Lung (tissue), 12 donors: Measurements from ENCODE around the gene LRCH1. TPM values are rescaled to one million over a fixed set of nuclear protein-coding genes. Genes with fewer than 3 reads are reported as not detected.

Experiments
- ATAC-seq: fragments of 200-7000 bp; cut with Tn5 transposase; one replicate; pipeline ENCODE4 v1.9.1; 2020; ENCODE audit warnings: moderate number of reproducible peaks; ENCODE audit not compliant: insufficient read depth, low FRiP score
- DNase-seq, 3 donors: peaks; one replicate each; pipeline ENCODE4 v3.0.0-alpha.2; 2013 to 2017
- H3K27ac ChIP-seq, 2 donors: one replicate each; pipeline ENCODE4 v1.5.1; 2013; ENCODE audit warnings: mild to moderate bottlenecking in 2 of 2, moderate library complexity in 2 of 2, control low read depth in 1 of 2, inconsistent platforms in 1 of 2, low read depth in 1 of 2, low read length in 1 of 2
- H3K27me3 ChIP-seq, 3 donors: one replicate each; pipeline ENCODE4 v1.5.1; 2013; ENCODE audit warnings: low read length in 2 of 3; ENCODE audit not compliant: control insufficient read depth in 3 of 3, insufficient read depth in 3 of 3
- H3K36me3 ChIP-seq, 4 donors: one replicate each; pipeline ENCODE4 v1.5.1; 2013; ENCODE audit warnings: low read length in 4 of 4, mild to moderate bottlenecking in 1 of 4, moderate library complexity in 1 of 4; ENCODE audit not compliant: control insufficient read depth in 4 of 4, insufficient read depth in 4 of 4
- H3K4me1 ChIP-seq, 5 donors: one replicate each; pipeline ENCODE4 v1.5.1; 2013; ENCODE audit warnings: low read length in 5 of 5, mild to moderate bottlenecking in 2 of 5, moderate library complexity in 1 of 5; ENCODE audit not compliant: control insufficient read depth in 5 of 5, insufficient read depth in 5 of 5
- H3K4me3 ChIP-seq: one replicate; pipeline ENCODE4 v1.5.1; 2013; ENCODE audit warnings: mild to moderate bottlenecking, control low read depth, moderate library complexity
- H3K9ac ChIP-seq, 2 donors: one replicate each; pipeline ENCODE4 v1.5.1; 2013; ENCODE audit warnings: low read length in 2 of 2, control low read depth in 1 of 2; ENCODE audit not compliant: insufficient read depth in 1 of 2
- H3K9me3 ChIP-seq, 4 donors: one replicate each; pipeline ENCODE4 v1.5.1; 2013; ENCODE audit warnings: low read length in 3 of 4, mild to moderate bottlenecking in 1 of 4, moderate library complexity in 1 of 4; ENCODE audit not compliant: control insufficient read depth in 4 of 4, insufficient read depth in 3 of 4
- WGBS, 2 donors: extraction: QIAGEN DNeasy Blood & Tissue Kit; methylation state at CpG; one replicate each; pipeline ENCODE4 v1.1.7; 2013; 5-methylcytosine and 5-hydroxymethylcytosine counted together
- polyA plus RNA-seq, 2 donors: library from polyadenylated mRNA; stranded (reverse); fragments of 200-250 nt; gene quantifications; one replicate each; pipeline ENCODE4 v1.2.1, GENCODE V29; 2013
- total RNA-seq, 2 donors: library from RNA; depleted of rRNA in 1 of 2; stranded (reverse); fragments of >200 nt in 1 of 2; gene quantifications; one replicate each; pipeline ENCODE4 v1.2.1, GENCODE V29; 2014 to 2021
- TF ChIP-seq, protein P1 (sequence below): IDR thresholded peaks from 2 replicates; pipeline ENCODE4 v1.5.1; 2012; ENCODE audit warnings: mild to moderate bottlenecking; ENCODE audit errors: control extremely low read depth, extremely low read depth
- donor health status: control.
- donor health status: control.
- donor health status: Bipolar disorder and iron deficiency.
- donor health status: healthy.
- donor health status: DM: yes; HTN: yes; CAD: no.

The LRCH1 gene
- total and polyA plus RNA-seq, 4 donors = 3.6 to 35.4 (median 13.2) TPM

DNA sequence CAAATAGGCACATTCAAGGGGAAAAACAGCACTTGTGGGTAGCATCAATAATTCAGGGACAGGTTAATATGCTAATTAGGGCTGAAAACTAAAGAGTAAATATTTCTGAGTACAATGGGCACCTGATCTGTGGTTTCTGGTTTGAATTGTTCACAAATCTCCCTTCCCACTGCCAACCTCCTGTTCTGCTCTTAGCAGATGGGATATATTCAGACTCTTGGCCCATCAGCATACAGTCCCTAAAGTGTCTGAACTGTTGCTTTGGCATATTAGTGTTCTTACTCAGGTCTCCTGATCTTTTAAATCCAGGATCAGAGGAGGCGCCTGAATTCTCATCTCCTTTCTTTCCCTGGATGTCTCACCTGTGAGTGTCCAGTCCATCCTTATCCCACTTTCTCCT lies 8.2 kb upstream of the LRCH1 start:
- ATAC-seq = no peak

DNA sequence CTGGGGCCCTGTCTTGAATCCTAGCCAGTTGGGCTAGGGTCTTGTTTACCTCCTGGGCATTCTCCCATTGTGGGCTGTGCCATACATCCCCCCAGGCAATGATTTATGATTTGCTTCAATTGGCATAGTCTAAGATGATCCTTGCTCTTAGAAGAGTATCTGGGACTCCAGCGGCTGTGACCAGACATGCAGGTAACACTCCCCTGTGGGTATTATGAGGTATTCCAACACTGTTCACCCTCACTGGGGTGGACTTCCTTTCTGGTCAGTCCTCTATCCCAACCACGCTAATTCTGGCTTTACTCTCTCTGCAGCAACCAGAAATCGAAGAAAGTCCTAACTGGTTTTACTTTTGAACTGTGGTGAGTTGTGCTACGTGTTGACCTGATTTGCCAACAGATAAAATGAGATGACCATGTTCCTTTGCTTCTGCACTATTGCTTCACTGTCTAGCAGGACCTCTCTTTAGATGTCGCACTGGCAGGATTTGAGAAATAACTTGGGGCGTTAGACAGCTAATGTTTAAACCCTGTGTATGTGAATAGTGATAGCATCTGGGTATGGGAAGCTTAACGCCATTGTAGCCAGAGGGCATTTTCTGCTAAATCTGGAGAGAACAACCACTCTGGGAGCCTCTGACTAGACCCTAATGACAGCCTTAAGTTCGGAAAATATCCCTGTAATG lies 6.7 kb upstream of the LRCH1 start:
- no peak for DNase-seq

More for the DNA sequence above, 8.2 kb upstream of the LRCH1 start:
- Histone ChIP-seq H3K9ac (no peak overlapping the region), H3K4me1 (peaks cover 0 to 2% (median 0%) of the 10 kb centered on the region in 5 donors), H3K9me3 (no peaks in the 10 kb centered on the region), H3K4me3 (no peak overlapping the region), H3K27ac (no peak overlapping the region), H3K36me3 (no peaks in the 10 kb centered on the region), H3K27me3 (no peaks in the 10 kb centered on the region)
- DNase-seq = no peak
- WGBS, 2 donors = 93 to 96% methylated on average over 1 of the region's 1 CpG
- TF ChIP-seq, protein P1, sequence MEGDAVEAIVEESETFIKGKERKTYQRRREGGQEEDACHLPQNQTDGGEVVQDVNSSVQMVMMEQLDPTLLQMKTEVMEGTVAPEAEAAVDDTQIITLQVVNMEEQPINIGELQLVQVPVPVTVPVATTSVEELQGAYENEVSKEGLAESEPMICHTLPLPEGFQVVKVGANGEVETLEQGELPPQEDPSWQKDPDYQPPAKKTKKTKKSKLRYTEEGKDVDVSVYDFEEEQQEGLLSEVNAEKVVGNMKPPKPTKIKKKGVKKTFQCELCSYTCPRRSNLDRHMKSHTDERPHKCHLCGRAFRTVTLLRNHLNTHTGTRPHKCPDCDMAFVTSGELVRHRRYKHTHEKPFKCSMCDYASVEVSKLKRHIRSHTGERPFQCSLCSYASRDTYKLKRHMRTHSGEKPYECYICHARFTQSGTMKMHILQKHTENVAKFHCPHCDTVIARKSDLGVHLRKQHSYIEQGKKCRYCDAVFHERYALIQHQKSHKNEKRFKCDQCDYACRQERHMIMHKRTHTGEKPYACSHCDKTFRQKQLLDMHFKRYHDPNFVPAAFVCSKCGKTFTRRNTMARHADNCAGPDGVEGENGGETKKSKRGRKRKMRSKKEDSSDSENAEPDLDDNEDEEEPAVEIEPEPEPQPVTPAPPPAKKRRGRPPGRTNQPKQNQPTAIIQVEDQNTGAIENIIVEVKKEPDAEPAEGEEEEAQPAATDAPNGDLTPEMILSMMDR = no peak

DNA sequence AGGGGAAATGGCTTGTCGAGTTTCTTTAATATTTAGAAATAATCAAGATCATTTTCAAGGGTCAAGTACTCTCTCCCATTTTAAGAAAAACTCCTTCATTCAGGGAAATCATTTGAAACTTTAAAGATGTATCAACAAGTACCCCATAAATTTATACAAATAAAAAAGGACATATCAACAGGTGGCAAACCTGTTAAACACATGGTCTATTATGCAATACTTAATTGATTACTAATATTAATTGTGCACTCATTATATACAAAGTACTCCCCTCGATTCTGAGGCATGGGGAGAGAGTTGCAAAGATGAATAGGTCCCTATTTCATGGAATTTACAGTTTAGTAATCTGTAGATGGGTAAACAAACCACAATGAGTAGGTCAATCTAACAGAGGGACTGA lies 2.1 kb upstream of the LRCH1 start:
- no peaks in the 10 kb centered on the region for H3K27me3 ChIP-seq
- ATAC-seq (no peak), DNase-seq (no peak)
- no peak overlapping the region for H3K9ac ChIP-seq
- H3K4me1 ChIP-seq = peaks cover 0 to 24% (median 10%) of the 10 kb centered on the region in 5 donors
- 65 to 83% methylated on average over 2 of the region's 2 CpGs for WGBS, 2 donors
- TF ChIP-seq, protein P1 = no peak
- no peak overlapping the region for H3K4me3 ChIP-seq
- H3K36me3 ChIP-seq = peaks cover 0 to 4% (median 0%) of the 10 kb centered on the region in 4 donors
- H3K9me3 ChIP-seq = no peaks in the 10 kb centered on the region
- H3K27ac ChIP-seq = no peak overlapping the region

More for the DNA sequence above, 6.7 kb upstream of the LRCH1 start:
- no peaks in the 10 kb centered on the region for H3K36me3 ChIP-seq
- TF ChIP-seq, protein P1 = no peak
- no peak for ATAC-seq
- H3K4me1 ChIP-seq = peaks cover 0 to 2% (median 0%) of the 10 kb centered on the region in 5 donors
- H3K27ac ChIP-seq = no peak overlapping the region
- no peaks in the 10 kb centered on the region for H3K9me3 ChIP-seq
- H3K27me3 ChIP-seq = no peaks in the 10 kb centered on the region
- WGBS, 2 donors = 90 to 94% methylated on average over 8 of the region's 8 CpGs
- no peak overlapping the region for H3K4me3 ChIP-seq
- H3K9ac ChIP-seq = no peak overlapping the region
